BJ (cell line): Measurements from ENCODE around the gene NAE1. TPM values are rescaled to one million over a fixed set of nuclear protein-coding genes. Genes with fewer than 3 reads are reported as not detected.

Experiments used
- CTCF ChIA-PET: fragments of 350-600 bp; formaldehyde crosslinking; extraction: SDS; loops from one replicate; lab custom pipeline; 2021; ENCODE audit warnings: antibody characterized with exemption, inconsistent platforms; lab: Yijun Ruan, JAX
- POLR2A ChIA-PET: fragments of 300-600 bp; sonication (Branson Sonifier 250); formaldehyde crosslinking; extraction: SDS; loops from one replicate; lab custom pipeline; 2021; ENCODE audit warnings: antibody characterized with exemption; lab: Charles Lee
- DNase-seq: peaks from one replicate; pipeline ENCODE4 v3.0.0-alpha.2; 2011; ENCODE audit warnings: low read depth
- H3K27me3 ChIP-seq: 2 replicates; pipeline ENCODE4 v1.6.0; 2011; ENCODE audit warnings: low read length; ENCODE audit not compliant: control insufficient read depth, insufficient read depth
- H3K36me3 ChIP-seq: 2 replicates; pipeline ENCODE4 v1.5.1; 2011; ENCODE audit warnings: low read length; ENCODE audit not compliant: control insufficient read depth, insufficient read depth
- H3K4me3 ChIP-seq: 2 replicates; pipeline ENCODE4 v1.5.1; 2011; ENCODE audit warnings: low read depth, mild to moderate bottlenecking, control low read depth, low read length
- polyA plus RNA-seq: library from polyadenylated mRNA; depleted of rRNA; stranded (reverse); fragments of >200 nt; gene quantifications from 2 replicates; pipeline ENCODE4 v1.2.3, GENCODE V29; 2011
- TF ChIP-seq, protein P1 (sequence below): IDR thresholded peaks from 2 replicates; pipeline ENCODE4 v1.5.1; 2011; ENCODE audit warnings: low read depth, mild to moderate bottlenecking, control low read depth, inconsistent platforms, low read length, moderate library complexity; ENCODE audit not compliant: insufficient read depth

NAE1 gene
- polyA plus RNA-seq, 1 experiment: 27.3 TPM

DNA sequence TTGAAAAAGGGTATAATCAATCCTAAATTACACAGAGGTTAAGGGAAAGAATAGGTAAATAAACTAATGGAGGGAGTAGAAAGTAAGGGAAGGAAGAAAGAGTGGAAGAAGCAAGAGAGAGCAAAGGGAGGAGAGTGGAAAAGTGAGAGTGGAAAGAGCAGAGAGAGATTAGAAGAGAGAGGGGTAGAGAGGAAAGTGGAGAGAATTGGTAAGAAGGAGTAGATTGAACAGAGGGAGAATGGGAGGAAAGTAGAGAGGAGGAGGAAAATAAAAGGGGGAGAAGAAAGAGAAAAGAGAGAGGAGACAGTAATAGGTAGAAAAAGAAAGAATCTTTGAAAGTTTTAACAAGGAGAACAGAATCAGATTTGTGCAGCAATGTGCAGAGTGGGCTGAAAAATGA, 54.3 kb downstream of the NAE1 start:
- Histone ChIP-seq H3K4me3 (no peak overlapping the region), H3K36me3 (no peaks in the 10 kb centered on the region), H3K27me3 (no peaks in the 10 kb centered on the region)
- TF ChIP-seq, protein P1, sequence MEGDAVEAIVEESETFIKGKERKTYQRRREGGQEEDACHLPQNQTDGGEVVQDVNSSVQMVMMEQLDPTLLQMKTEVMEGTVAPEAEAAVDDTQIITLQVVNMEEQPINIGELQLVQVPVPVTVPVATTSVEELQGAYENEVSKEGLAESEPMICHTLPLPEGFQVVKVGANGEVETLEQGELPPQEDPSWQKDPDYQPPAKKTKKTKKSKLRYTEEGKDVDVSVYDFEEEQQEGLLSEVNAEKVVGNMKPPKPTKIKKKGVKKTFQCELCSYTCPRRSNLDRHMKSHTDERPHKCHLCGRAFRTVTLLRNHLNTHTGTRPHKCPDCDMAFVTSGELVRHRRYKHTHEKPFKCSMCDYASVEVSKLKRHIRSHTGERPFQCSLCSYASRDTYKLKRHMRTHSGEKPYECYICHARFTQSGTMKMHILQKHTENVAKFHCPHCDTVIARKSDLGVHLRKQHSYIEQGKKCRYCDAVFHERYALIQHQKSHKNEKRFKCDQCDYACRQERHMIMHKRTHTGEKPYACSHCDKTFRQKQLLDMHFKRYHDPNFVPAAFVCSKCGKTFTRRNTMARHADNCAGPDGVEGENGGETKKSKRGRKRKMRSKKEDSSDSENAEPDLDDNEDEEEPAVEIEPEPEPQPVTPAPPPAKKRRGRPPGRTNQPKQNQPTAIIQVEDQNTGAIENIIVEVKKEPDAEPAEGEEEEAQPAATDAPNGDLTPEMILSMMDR: no peak
- ChIA-PET POLR2A (no interaction called here), CTCF (no interaction called here)
- DNase-seq: no peak

DNA sequence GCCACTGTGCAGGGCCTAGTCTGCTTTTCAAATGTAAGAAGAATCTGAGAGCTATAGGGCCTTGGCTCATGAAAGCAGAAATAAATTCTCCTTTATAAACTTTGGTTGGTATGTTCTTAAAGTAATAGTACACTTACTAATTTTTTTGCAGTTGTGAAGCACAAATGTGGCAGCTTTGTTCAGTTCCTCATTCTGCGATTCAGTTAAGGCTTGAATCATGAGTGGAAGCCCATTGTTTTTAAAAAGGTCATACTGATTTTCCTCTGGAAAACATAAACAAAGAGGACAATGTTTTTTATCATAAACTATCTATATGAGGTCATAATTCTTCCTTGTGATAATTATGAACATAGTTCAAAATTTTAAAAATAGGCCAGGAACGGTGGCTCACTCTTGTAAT, 55.8 kb downstream of the NAE1 start:
- CTCF ChIA-PET: interaction anchor here (0.7 kb wide), 1 partner anchor 9 kb away, joined by 3 read pairs; no protein-coding TSS in a partner anchor
- no peak overlapping the region for H3K4me3 ChIP-seq
- no peaks in the 10 kb centered on the region for H3K27me3 ChIP-seq
- POLR2A ChIA-PET: no interaction called here
- no peaks in the 10 kb centered on the region for H3K36me3 ChIP-seq
- TF ChIP-seq, protein P1: no peak
- DNase-seq: no peak

DNA sequence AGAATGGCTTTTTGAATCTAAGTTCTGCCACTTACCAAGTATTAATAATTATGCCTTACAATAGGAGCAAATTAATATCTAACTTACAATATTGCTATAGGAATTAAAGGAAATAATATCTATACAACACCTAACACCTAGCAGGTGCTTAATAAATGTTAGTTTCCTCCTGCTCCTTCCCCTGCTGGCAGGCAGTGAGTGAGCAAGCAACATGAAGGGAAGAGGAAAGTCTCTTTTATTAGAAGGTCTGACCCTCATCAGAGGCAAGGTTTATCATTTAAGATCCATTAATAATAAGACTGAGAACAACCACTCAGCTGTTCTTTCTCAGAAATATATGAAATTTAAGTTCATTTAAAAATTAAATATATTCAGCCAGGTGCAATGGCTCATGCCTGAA, 72.7 kb downstream of the NAE1 start:
- Histone ChIP-seq H3K27me3 (no peaks in the 10 kb centered on the region; the same call in 1 of the 2 replicates), H3K36me3 (no peaks in the 10 kb centered on the region), H3K4me3 (no peak overlapping the region)
- CTCF ChIA-PET: no interaction called here
- TF ChIP-seq, protein P1: no peak
- no peak for DNase-seq
- POLR2A ChIA-PET: no interaction called here

DNA sequence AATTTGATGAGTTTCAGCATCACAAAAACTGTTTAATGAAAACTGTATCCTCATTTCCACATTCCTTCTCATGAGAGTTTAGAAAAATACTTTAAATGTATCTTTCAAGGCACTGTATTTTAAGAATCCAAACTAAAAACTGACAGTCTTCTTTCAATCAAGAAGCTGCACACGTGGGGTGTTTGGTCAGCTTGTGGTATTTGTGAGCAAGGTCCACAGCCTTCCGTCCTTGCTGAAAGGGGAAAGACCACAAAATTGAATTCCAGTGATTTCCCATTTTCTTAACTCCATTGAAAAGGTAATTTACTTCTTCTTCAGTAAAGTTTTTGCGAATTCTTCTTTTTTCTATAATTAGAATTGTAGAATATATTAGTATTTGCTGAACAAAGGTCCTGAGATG, 76.0 kb downstream of the NAE1 start:
- CTCF ChIA-PET: interaction anchor here (1.5 kb wide), 1 partner anchor 113 kb away, joined by 5 read pairs; no protein-coding TSS in a partner anchor
- POLR2A ChIA-PET: no interaction called here

DNA sequence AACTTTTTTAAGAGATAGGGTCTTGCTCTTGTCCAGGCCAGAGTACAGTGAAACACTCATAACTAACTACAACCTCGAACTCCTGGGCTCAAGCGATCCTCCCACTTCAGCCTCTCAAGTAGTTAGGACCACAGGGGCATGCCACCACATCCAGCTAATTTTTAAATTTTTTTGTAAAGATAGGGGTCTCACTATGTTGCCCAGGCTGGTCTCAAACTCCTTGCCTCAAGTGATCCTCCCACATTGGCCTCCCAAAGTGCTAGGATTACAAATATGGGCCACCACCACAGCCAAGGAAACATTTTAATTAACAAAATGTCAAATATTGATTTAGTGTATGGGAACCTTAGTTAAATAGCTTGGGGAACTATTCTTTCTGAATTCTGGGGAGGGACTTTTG, 76.6 kb downstream of the NAE1 start:
- CTCF ChIA-PET: interaction anchor here (0.7 to 1.5 kb wide), 2 partner anchors 13 to 114 kb away, joined by 5 read pairs; no protein-coding TSS in a partner anchor

More for the DNA sequence above, 76.0 kb downstream of the NAE1 start:
- Histone ChIP-seq H3K27me3 (no peaks in the 10 kb centered on the region; the same call in 1 of the 2 replicates), H3K36me3 (no peaks in the 10 kb centered on the region; the same call in 1 of the 2 replicates), H3K4me3 (no peak overlapping the region)
- TF ChIP-seq, protein P1: no peak
- DNase-seq: no peak

More for the DNA sequence above, 76.6 kb downstream of the NAE1 start:
- Histone ChIP-seq H3K36me3 (no peaks in the 10 kb centered on the region; the same call in 1 of the 2 replicates), H3K27me3 (no peaks in the 10 kb centered on the region; the same call in 1 of the 2 replicates), H3K4me3 (no peak overlapping the region)
- POLR2A ChIA-PET: no interaction called here
- TF ChIP-seq, protein P1: no peak
- no peak for DNase-seq
